Sigmoid colon (tissue), 4 donors: ENCODE measurements around the gene CERS6.

Source experiments
- EP300 ChIP-seq, 4 donors: sonication (generic); formaldehyde crosslinking; IDR thresholded peaks; one replicate each; pipeline ENCODE4 v1.6.1; 2017; ENCODE audit warnings: antibody characterized with exemption in 4 of 4
- POLR2A ChIP-seq, 2 donors: fragments of 450-650 bp; IDR thresholded peaks; one replicate each; pipeline ENCODE4 v1.6.1; 2016; ENCODE audit warnings: antibody characterized with exemption in 2 of 2, mild to moderate bottlenecking in 2 of 2, moderate library complexity in 2 of 2
- POLR2AphosphoS5 ChIP-seq, 4 donors: sonication (generic); formaldehyde crosslinking; IDR thresholded peaks; one replicate each; pipeline ENCODE4 v1.6.1; 2017; ENCODE audit warnings: antibody characterized with exemption in 4 of 4
- TF ChIP-seq, protein P1 (sequence below), 4 experiments: fragments of 450-650 bp in 3 of 4; fragments of 200-600 bp in 1 of 4; IDR thresholded peaks; one replicate each; pipeline ENCODE4 v1.5.1; 2016 to 2019; ENCODE audit warnings: antibody characterized with exemption in 4 of 4, mild to moderate bottlenecking in 3 of 4, moderate library complexity in 2 of 4

DNA sequence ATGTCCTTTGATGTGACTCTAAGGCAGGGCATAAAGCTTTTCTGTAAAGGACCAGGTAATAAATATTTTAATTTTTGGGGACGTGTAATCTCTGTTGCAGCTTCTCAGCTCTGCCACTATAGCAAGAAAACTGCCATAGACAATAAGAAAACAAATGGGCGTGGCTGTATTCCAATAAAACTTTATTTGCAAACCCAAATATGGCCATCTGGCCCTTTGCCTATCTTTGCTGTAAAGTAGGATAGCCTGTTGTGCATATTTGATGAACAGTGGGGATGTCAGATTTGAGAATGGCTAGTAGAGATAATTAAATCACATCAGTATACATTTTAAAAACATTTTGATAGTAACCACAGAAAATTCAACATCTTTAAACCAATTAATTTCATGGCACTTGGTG is 250.7 kb downstream of the CERS6 start:
- TF ChIP-seq POLR2AphosphoS5 (IDR thresholded peaks at IDR 0.05) (no peak), POLR2A (IDR thresholded peaks at IDR 0.05) (no peak), EP300 (IDR thresholded peaks at IDR 0.05) (no peak)
- TF ChIP-seq, protein P1, sequence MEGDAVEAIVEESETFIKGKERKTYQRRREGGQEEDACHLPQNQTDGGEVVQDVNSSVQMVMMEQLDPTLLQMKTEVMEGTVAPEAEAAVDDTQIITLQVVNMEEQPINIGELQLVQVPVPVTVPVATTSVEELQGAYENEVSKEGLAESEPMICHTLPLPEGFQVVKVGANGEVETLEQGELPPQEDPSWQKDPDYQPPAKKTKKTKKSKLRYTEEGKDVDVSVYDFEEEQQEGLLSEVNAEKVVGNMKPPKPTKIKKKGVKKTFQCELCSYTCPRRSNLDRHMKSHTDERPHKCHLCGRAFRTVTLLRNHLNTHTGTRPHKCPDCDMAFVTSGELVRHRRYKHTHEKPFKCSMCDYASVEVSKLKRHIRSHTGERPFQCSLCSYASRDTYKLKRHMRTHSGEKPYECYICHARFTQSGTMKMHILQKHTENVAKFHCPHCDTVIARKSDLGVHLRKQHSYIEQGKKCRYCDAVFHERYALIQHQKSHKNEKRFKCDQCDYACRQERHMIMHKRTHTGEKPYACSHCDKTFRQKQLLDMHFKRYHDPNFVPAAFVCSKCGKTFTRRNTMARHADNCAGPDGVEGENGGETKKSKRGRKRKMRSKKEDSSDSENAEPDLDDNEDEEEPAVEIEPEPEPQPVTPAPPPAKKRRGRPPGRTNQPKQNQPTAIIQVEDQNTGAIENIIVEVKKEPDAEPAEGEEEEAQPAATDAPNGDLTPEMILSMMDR (IDR thresholded peaks at IDR 0.05): no peak
